ENCODE measurements around the gene NSD2.

Gene NSD2

GRCh38 chr4:1869530-1870327, 1.5 kb upstream of the NSD2 start:
- H3K4me1 Mint-ChIP-seq = peaks cover 28% of the 10 kb centered on the region
- H3K27ac Mint-ChIP-seq = peak overlapping the region; percentile 89
- H3K4me3 Mint-ChIP-seq = peak overlapping the region; percentile 75
- peaks cover 9% of the 10 kb centered on the region for H3K27me3 Mint-ChIP-seq
- no peaks in the 10 kb centered on the region for H3K9me3 Mint-ChIP-seq
- H3K36me3 Mint-ChIP-seq = no peaks in the 10 kb centered on the region
- ATAC-seq = peak; percentile 0

- ATAC-seq = peak; percentile 79
- Mint-ChIP-seq H3K4me3 (peak overlapping the region; percentile 75), H3K4me1 (peaks cover 30% of the 10 kb centered on the region), H3K36me3 (no peaks in the 10 kb centered on the region), H3K27ac (peak overlapping the region; percentile 89), H3K9me3 (no peaks in the 10 kb centered on the region), H3K27me3 (peaks cover 9% of the 10 kb centered on the region)
Measured at GRCh38 chr4:1870328-1870577, 940 bp upstream of the NSD2 start.

GRCh38 chr4:1871471-1872021, 353 bp downstream of the NSD2 start:
- no peaks in the 10 kb centered on the region for H3K9me3 Mint-ChIP-seq
- no peak overlapping the region for H3K27ac Mint-ChIP-seq
- no peaks in the 10 kb centered on the region for H3K36me3 Mint-ChIP-seq
- H3K4me3 Mint-ChIP-seq = peak overlapping the region; percentile 41
- H3K4me1 Mint-ChIP-seq = peaks cover 30% of the 10 kb centered on the region
- ATAC-seq = peak; percentile 47
- peaks cover 5% of the 10 kb centered on the region for H3K27me3 Mint-ChIP-seq

GRCh38 chr4:1872870-1873269, 1.7 kb downstream of the NSD2 start:
- ATAC-seq = no peak
- no peaks in the 10 kb centered on the region for H3K27me3 Mint-ChIP-seq
- H3K27ac Mint-ChIP-seq = peak overlapping the region; percentile 87
- peak overlapping the region; percentile 80 for H3K4me3 Mint-ChIP-seq
- peaks cover 37% of the 10 kb centered on the region for H3K4me1 Mint-ChIP-seq
- no peaks in the 10 kb centered on the region for H3K9me3 Mint-ChIP-seq
- no peaks in the 10 kb centered on the region for H3K36me3 Mint-ChIP-seq

GRCh38 chr4:1873291-1873690, 2.1 kb downstream of the NSD2 start:
- no peak overlapping the region for H3K4me3 Mint-ChIP-seq
- H3K9me3 Mint-ChIP-seq = no peaks in the 10 kb centered on the region
- H3K27ac Mint-ChIP-seq = peak overlapping the region; percentile 87
- no peaks in the 10 kb centered on the region for H3K36me3 Mint-ChIP-seq
- peaks cover 37% of the 10 kb centered on the region for H3K4me1 Mint-ChIP-seq
- ATAC-seq = no peak
- no peaks in the 10 kb centered on the region for H3K27me3 Mint-ChIP-seq

- Mint-ChIP-seq H3K27ac (no peak overlapping the region), H3K4me1 (peaks cover 37% of the 10 kb centered on the region), H3K27me3 (no peaks in the 10 kb centered on the region), H3K36me3 (no peaks in the 10 kb centered on the region), H3K4me3 (no peak overlapping the region), H3K9me3 (no peaks in the 10 kb centered on the region)
- no peak for ATAC-seq
Measured at GRCh38 chr4:1873776-1874175, 2.6 kb downstream of the NSD2 start.

GRCh38 chr4:1874201-1874600, 3.0 kb downstream of the NSD2 start:
- ATAC-seq = no peak
- peaks cover 37% of the 10 kb centered on the region for H3K4me1 Mint-ChIP-seq

GRCh38 chr4:1879485-1879884, 8.3 kb downstream of the NSD2 start:
- H3K36me3 Mint-ChIP-seq = peaks cover 7% of the 10 kb centered on the region
- no peaks in the 10 kb centered on the region for H3K9me3 Mint-ChIP-seq
- H3K4me1 Mint-ChIP-seq = peaks cover 37% of the 10 kb centered on the region
- no peak for ATAC-seq
- H3K27me3 Mint-ChIP-seq = no peaks in the 10 kb centered on the region
- no peak overlapping the region for H3K27ac Mint-ChIP-seq
- no peak overlapping the region for H3K4me3 Mint-ChIP-seq

More at GRCh38 chr4:1874201-1874600, 3.0 kb downstream of the NSD2 start:
- no peak overlapping the region for H3K4me3 Mint-ChIP-seq
- no peaks in the 10 kb centered on the region for H3K27me3 Mint-ChIP-seq
- H3K27ac Mint-ChIP-seq = no peak overlapping the region
- no peaks in the 10 kb centered on the region for H3K9me3 Mint-ChIP-seq
- H3K36me3 Mint-ChIP-seq = no peaks in the 10 kb centered on the region

GRCh38 chr4:1880332-1880731, 9.1 kb downstream of the NSD2 start:
- no peaks in the 10 kb centered on the region for H3K9me3 Mint-ChIP-seq
- peaks cover 7% of the 10 kb centered on the region for H3K36me3 Mint-ChIP-seq
- H3K4me1 Mint-ChIP-seq = peaks cover 33% of the 10 kb centered on the region
- no peak overlapping the region for H3K4me3 Mint-ChIP-seq
- no peak overlapping the region for H3K27ac Mint-ChIP-seq
- H3K27me3 Mint-ChIP-seq = no peaks in the 10 kb centered on the region
- no peak for ATAC-seq

GRCh38 chr4:1882850-1883271, 11.7 kb downstream of the NSD2 start:
- H3K36me3 Mint-ChIP-seq = peaks cover 11% of the 10 kb centered on the region

GRCh38 chr4:1883583-1883982, 12.4 kb downstream of the NSD2 start:
- H3K9me3 Mint-ChIP-seq = peaks cover 3% of the 10 kb centered on the region
- no peak overlapping the region for H3K4me3 Mint-ChIP-seq
- peaks cover 11% of the 10 kb centered on the region for H3K36me3 Mint-ChIP-seq
- no peaks in the 10 kb centered on the region for H3K27me3 Mint-ChIP-seq
- ATAC-seq = no peak
- H3K27ac Mint-ChIP-seq = no peak overlapping the region
- H3K4me1 Mint-ChIP-seq = peaks cover 39% of the 10 kb centered on the region

More at GRCh38 chr4:1882850-1883271, 11.7 kb downstream of the NSD2 start:
- Mint-ChIP-seq H3K4me3 (no peak overlapping the region), H3K27me3 (no peaks in the 10 kb centered on the region), H3K27ac (no peak overlapping the region), H3K4me1 (peaks cover 37% of the 10 kb centered on the region), H3K9me3 (peaks cover 3% of the 10 kb centered on the region)
- ATAC-seq = no peak

- Mint-ChIP-seq H3K9me3 (peaks cover 3% of the 10 kb centered on the region), H3K27me3 (no peaks in the 10 kb centered on the region), H3K27ac (no peak overlapping the region), H3K36me3 (peaks cover 9% of the 10 kb centered on the region), H3K4me3 (no peak overlapping the region), H3K4me1 (peaks cover 36% of the 10 kb centered on the region)
- ATAC-seq = no peak
Measured at GRCh38 chr4:1885414-1885813, 14.2 kb downstream of the NSD2 start.

- Mint-ChIP-seq H3K27ac (peak overlapping the region; percentile 63), H3K9me3 (peaks cover 3% of the 10 kb centered on the region), H3K27me3 (no peaks in the 10 kb centered on the region), H3K4me1 (peaks cover 25% of the 10 kb centered on the region), H3K4me3 (no peak overlapping the region), H3K36me3 (peaks cover 4% of the 10 kb centered on the region)
- ATAC-seq = no peak
Measured at GRCh38 chr4:1887052-1887451, 15.9 kb downstream of the NSD2 start.

- H3K27me3 Mint-ChIP-seq = no peaks in the 10 kb centered on the region
- H3K9me3 Mint-ChIP-seq = peaks cover 3% of the 10 kb centered on the region
- no peak overlapping the region for H3K4me3 Mint-ChIP-seq
- no peak for ATAC-seq
- peaks cover 10% of the 10 kb centered on the region for H3K36me3 Mint-ChIP-seq
- H3K4me1 Mint-ChIP-seq = peaks cover 25% of the 10 kb centered on the region
- H3K27ac Mint-ChIP-seq = no peak overlapping the region
Measured at GRCh38 chr4:1890979-1891570, 19.9 kb downstream of the NSD2 start.

GRCh38 chr4:1895971-1896657, 24.9 kb downstream of the NSD2 start:
- Mint-ChIP-seq H3K4me3 (no peak overlapping the region), H3K27ac (peak overlapping the region; percentile 72), H3K36me3 (peaks cover 18% of the 10 kb centered on the region), H3K4me1 (peaks cover 16% of the 10 kb centered on the region), H3K9me3 (no peaks in the 10 kb centered on the region), H3K27me3 (no peaks in the 10 kb centered on the region)
- no peak for ATAC-seq
